MG63 (cell line): ENCODE data around the gene DAGLA. TPM values are rescaled to one million over a fixed set of nuclear protein-coding genes. Genes with fewer than 3 reads are reported as not detected.
A peak's percentile ranks its signal among the peaks of the same experiment; 100 is the strongest.

ENCODE experiments used
- DNase-seq: peaks from one replicate; pipeline ENCODE4 v3.0.0-alpha.2; 2020
- H3K27me3 ChIP-seq: fragments of 250-450 bp; sonication (Bioruptor Pico); 2 replicates; pipeline ENCODE4 v1.5.1; 2020; ENCODE audit warnings: mild to moderate bottlenecking, moderate library complexity
- H3K36me3 ChIP-seq: fragments of 250-450 bp; sonication (Bioruptor Pico); 2 replicates; pipeline ENCODE4 v1.5.1; 2020; ENCODE audit warnings: mild to moderate bottlenecking, moderate library complexity
- H3K4me3 ChIP-seq: fragments of 250-450 bp; sonication (Bioruptor Pico); 2 replicates; pipeline ENCODE4 v1.5.1; 2020; ENCODE audit warnings: mild to moderate bottlenecking, moderate library complexity
- H3K9me3 ChIP-seq: fragments of 250-450 bp; sonication (Bioruptor Pico); 2 replicates; pipeline ENCODE4 v1.5.1; 2020; ENCODE audit warnings: mild to moderate bottlenecking, moderate library complexity
- total RNA-seq: library from RNA; depleted of rRNA; stranded (reverse); fragments of >200 nt; shearing (Covaris generic); gene quantifications from 2 replicates; pipeline ENCODE4 v1.2.3, GENCODE V29; 2014; ENCODE audit warnings: low replicate concordance

The DAGLA gene
- total RNA-seq, 1 experiment from 2014 or later: 1.3 TPM

GRCh38 chr11:61769946-61770683 is 89.9 kb downstream of the DAGLA start:
- Histone ChIP-seq H3K4me3 (no peak overlapping the region), H3K9me3 (no peaks in the 10 kb centered on the region), H3K36me3 (no peaks in the 10 kb centered on the region), H3K27me3 (no peaks in the 10 kb centered on the region)
- DNase-seq: no peak

DNA sequence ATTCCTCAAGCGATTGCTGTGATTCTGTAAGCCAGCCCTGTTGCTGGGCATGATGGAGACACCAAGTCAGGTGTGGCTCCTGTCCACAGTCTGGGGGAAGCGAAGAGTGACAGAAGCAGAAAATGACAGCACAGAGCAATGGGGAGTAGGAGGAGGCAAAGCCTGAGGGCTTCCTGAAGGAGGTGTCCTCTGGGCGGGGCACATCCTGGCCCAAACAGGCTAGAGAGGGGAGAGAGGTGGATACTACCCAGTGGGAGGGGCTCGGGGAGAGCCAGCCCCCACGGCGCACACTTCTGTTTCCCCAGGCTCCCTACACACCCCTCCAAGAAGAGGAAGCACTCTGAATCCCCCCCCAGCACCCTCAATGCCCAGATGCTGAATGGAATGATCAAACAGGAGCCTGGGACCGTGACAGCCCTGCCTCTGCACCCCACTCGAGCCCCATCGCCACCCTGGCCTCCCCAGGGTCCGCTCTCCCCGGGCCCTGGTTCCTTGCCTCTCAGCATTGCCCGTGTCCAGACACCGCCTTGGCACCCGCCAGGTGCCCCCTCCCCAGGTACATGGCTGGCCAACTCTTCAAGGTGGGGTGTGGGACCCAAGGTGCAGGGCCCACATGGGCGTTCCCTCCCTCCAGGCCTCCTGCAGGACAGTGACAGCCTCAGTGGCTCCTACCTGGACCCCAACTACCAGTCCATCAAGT is 91.2 kb downstream of the DAGLA start:
- H3K9me3 ChIP-seq: no peaks in the 10 kb centered on the region
- H3K27me3 ChIP-seq: no peaks in the 10 kb centered on the region
- H3K4me3 ChIP-seq: no peak overlapping the region
- no peaks in the 10 kb centered on the region for H3K36me3 ChIP-seq
- no peak for DNase-seq

DNA sequence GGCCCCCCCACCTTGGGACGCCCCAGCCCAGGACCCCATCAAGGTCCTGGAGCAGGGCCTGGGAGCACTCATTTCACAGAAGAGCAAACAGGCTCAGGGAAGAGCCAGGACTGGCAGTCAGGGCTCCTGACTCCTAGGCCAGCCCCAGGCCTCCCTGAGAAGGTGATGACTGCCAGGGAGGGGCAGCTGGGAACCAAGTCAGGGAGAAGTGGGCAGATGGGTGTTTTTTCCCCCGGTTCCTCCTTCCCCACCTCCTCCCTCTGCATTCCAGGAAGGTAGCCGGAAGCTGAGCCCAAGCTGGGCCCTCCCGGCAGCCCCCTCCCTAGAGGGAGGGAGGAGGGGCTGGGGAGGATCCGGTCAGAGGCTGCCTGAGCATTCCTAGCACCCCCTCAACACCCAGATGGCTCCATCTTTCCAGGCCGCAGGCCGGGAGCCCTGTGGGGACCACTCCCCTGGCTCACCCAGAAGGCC is 91.8 kb downstream of the DAGLA start:
- Histone ChIP-seq H3K9me3 (no peaks in the 10 kb centered on the region), H3K4me3 (no peak overlapping the region), H3K36me3 (no peaks in the 10 kb centered on the region), H3K27me3 (no peaks in the 10 kb centered on the region)
- DNase-seq: no peak

GRCh38 chr11:61773356-61773755 is 93.2 kb downstream of the DAGLA start:
- Histone ChIP-seq H3K36me3 (no peaks in the 10 kb centered on the region), H3K9me3 (no peaks in the 10 kb centered on the region), H3K27me3 (no peaks in the 10 kb centered on the region), H3K4me3 (no peak overlapping the region)
- DNase-seq: no peak

GRCh38 chr11:61773809-61774208 is 93.6 kb downstream of the DAGLA start:
- DNase-seq: no peak
- Histone ChIP-seq H3K4me3 (no peak overlapping the region), H3K27me3 (no peaks in the 10 kb centered on the region), H3K9me3 (no peaks in the 10 kb centered on the region), H3K36me3 (no peaks in the 10 kb centered on the region)

- H3K36me3 ChIP-seq: no peaks in the 10 kb centered on the region
- H3K27me3 ChIP-seq: no peaks in the 10 kb centered on the region
- no peaks in the 10 kb centered on the region for H3K9me3 ChIP-seq
- no peak overlapping the region for H3K4me3 ChIP-seq
- no peak for DNase-seq
Observed at GRCh38 chr11:61774411-61774810, 94.2 kb downstream of the DAGLA start.

- Histone ChIP-seq H3K36me3 (no peaks in the 10 kb centered on the region), H3K27me3 (no peaks in the 10 kb centered on the region), H3K9me3 (no peaks in the 10 kb centered on the region), H3K4me3 (no peak overlapping the region)
- no peak for DNase-seq
Observed at GRCh38 chr11:61775106-61775505, 94.9 kb downstream of the DAGLA start.

DNA sequence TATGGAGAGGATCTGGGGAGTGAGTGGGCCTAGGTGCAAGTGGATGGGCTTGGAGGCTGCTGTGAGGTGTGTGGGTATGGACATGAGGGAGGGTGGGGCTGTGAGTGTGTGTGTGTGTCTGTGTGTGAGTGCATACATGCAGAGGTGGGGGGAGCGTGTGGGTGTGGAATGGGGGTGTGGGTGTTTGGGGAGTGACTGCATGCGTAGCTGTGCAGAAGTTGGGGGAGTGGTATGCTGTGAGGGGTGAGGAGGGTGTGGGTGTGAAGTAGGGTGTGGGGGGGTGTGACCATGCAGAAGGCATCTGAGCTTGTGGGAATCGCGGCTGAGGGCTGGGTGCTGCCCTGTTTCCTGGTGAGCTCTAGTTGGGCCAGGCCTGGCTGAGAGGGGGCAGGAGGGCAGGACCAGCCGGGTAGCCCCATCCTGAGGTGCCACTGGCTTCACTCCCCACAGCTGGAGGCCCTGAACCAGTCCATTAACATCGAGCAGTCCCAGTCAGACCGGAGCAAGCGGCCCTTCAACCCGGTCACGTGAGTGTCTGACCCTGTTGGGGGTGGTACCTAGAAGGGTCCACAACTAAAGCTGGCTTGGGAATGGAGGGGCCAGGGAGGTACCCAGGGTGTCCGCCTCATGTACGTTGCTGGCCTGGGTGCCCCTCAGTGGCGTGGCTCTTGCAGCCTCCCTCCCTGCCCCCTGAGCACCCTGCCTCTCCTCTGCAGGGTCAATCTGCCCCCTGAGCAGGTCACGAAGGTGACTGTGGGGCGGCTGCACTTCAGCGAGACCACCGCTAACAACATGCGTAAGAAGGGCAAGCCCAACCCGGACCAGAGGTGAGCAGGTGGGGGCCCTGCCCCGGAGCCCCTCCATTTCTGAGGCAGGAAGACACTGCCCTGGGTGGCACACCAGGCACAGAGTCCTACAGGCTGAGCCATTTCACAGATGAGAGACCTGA is 95.7 kb downstream of the DAGLA start:
- Histone ChIP-seq H3K9me3 (no peaks in the 10 kb centered on the region), H3K4me3 (no peak overlapping the region), H3K27me3 (no peaks in the 10 kb centered on the region), H3K36me3 (no peaks in the 10 kb centered on the region)
- no peak for DNase-seq

DNA sequence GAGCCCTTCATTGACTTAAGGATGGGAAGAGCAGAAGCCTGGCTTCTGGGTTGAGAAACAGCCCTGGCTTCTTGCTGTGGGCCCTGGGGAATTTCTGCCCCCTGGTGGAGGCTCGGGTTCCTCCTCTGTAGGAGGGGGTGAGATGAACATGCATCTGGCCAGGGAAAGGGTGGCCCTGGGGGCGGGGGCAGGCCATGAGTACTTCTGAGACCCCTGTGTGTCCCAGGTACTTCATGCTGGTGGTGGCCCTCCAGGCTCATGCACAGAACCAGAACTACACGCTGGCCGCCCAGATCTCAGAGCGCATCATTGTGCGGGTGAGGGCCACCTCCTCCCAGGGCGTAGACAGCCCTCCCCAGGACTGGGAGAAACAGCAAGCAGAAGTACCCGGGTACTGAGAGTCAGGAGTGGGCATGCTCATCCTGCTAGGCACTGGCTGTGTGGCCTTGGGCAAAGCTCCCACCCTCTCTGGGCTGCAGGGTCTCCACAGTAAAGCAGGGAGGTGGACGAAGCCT is 96.4 kb downstream of the DAGLA start:
- DNase-seq: peak; percentile 48
- Histone ChIP-seq H3K36me3 (no peaks in the 10 kb centered on the region), H3K9me3 (no peaks in the 10 kb centered on the region), H3K4me3 (no peak overlapping the region), H3K27me3 (no peaks in the 10 kb centered on the region)

- no peaks in the 10 kb centered on the region for H3K9me3 ChIP-seq
- no peak for DNase-seq
- H3K27me3 ChIP-seq: no peaks in the 10 kb centered on the region
- no peaks in the 10 kb centered on the region for H3K36me3 ChIP-seq
- H3K4me3 ChIP-seq: no peak overlapping the region
Observed at GRCh38 chr11:61777234-61778090, 97.3 kb downstream of the DAGLA start.

GRCh38 chr11:61778357-61778886 is 98.2 kb downstream of the DAGLA start:
- Histone ChIP-seq H3K9me3 (no peaks in the 10 kb centered on the region), H3K4me3 (no peak overlapping the region), H3K27me3 (no peaks in the 10 kb centered on the region), H3K36me3 (no peaks in the 10 kb centered on the region)
- DNase-seq: no peak

- DNase-seq: no peak
- Histone ChIP-seq H3K27me3 (no peaks in the 10 kb centered on the region), H3K9me3 (no peaks in the 10 kb centered on the region), H3K36me3 (no peaks in the 10 kb centered on the region), H3K4me3 (no peak overlapping the region)
Observed at GRCh38 chr11:61778920-61779650, 98.9 kb downstream of the DAGLA start.

DNA sequence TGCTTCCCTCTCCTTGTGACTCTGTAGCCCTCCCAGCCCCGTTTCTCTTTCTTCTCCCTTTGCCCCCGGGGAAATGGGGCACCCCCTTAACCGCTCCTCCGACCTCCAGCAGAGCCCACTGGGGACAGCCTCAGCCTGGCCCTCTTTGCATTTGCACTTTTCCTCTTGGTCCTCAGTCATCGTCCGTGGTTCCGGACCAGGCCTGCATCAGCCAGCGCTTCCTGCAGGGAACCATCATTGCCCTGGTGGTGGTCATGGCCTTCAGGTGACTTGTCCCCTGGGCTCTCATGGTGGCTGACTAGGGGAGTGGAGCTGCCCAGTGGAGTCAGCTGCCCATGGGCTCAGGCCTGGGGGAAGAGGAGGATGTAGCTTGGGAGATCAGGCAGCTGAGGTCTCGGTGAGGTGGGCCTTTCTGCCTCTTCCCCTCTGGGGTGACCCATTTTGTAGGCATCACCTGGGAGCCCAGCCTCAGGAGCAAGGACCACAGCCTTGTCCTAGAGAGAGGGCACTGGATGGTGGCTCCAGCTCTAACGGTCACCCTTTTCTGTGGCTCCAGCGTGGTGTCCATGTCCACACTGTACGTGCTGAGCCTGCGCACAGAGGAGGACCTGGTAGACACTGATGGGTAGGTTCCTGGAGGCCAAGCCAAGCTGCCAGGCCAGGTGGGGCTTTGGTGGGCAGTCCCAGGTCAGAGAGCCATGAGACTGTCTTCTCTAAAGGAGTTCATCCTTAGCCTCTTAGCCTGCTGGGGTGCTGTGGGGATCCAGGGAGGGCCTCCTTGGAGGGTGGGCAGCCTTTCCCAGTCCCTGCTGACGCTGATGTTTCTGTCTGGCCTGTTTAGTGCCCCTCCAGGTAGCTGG is 99.7 kb downstream of the DAGLA start:
- H3K36me3 ChIP-seq: no peaks in the 10 kb centered on the region
- no peaks in the 10 kb centered on the region for H3K27me3 ChIP-seq
- H3K4me3 ChIP-seq: no peak overlapping the region
- no peaks in the 10 kb centered on the region for H3K9me3 ChIP-seq
- no peak for DNase-seq

- H3K4me3 ChIP-seq: no peak overlapping the region
- H3K27me3 ChIP-seq: no peaks in the 10 kb centered on the region
- no peak for DNase-seq
- H3K36me3 ChIP-seq: no peaks in the 10 kb centered on the region
- H3K9me3 ChIP-seq: no peaks in the 10 kb centered on the region
Observed at GRCh38 chr11:61780581-61781162, 100.5 kb downstream of the DAGLA start.
